CD4-positive, alpha-beta T cell treated with Interferon gamma for 1 hour (primary cell): Measurements from ENCODE around the gene RPS21.

Experiments
- DNase-seq: peaks from one replicate; pipeline ENCODE4 v3.0.0-alpha.2; 2020

Gene RPS21

GRCh38 chr20:62381842-62382241 is 5.1 kb upstream of the RPS21 start:
- DNase-seq, result no peak

- peak; percentile 79 for DNase-seq
Measured at GRCh38 chr20:62382306-62383198, 4.4 kb upstream of the RPS21 start.

GRCh38 chr20:62387219-62387913 is 463 bp downstream of the RPS21 start:
- no peak for DNase-seq

- DNase-seq, result no peak
Measured at GRCh38 chr20:62387933-62388635, 1.2 kb downstream of the RPS21 start.

- DNase-seq, result no peak
Measured at GRCh38 chr20:62388839-62389600, 2.1 kb downstream of the RPS21 start.

- DNase-seq, result no peak
Measured at GRCh38 chr20:62389601-62390087, 2.7 kb downstream of the RPS21 start.

- DNase-seq, result no peak
Measured at GRCh38 chr20:62390317-62391164, 3.6 kb downstream of the RPS21 start.

- DNase-seq, result no peak
Measured at GRCh38 chr20:62391165-62392076, 4.5 kb downstream of the RPS21 start.

- no peak for DNase-seq
Measured at GRCh38 chr20:62392077-62392418, 5.1 kb downstream of the RPS21 start.

- DNase-seq, result no peak
Measured at GRCh38 chr20:62392621-62393334, 5.9 kb downstream of the RPS21 start.

- DNase-seq, result no peak
Measured at GRCh38 chr20:62393335-62393665, 6.4 kb downstream of the RPS21 start.

GRCh38 chr20:62393830-62394229 is 6.9 kb downstream of the RPS21 start:
- no peak for DNase-seq

GRCh38 chr20:62394248-62395245 is 7.6 kb downstream of the RPS21 start:
- DNase-seq, result no peak

GRCh38 chr20:62395311-62396242 is 8.7 kb downstream of the RPS21 start:
- DNase-seq, result no peak

GRCh38 chr20:62396367-62397239 is 9.7 kb downstream of the RPS21 start:
- no peak for DNase-seq

- DNase-seq, result no peak
Measured at GRCh38 chr20:62398120-62398821, 11.4 kb downstream of the RPS21 start.
